ENCODE measurements around the gene PPM1A. TPM values are rescaled to one million over a fixed set of nuclear protein-coding genes. Genes with fewer than 3 reads are reported as not detected.
A peak's percentile ranks its signal among the peaks of the same experiment; 100 is the strongest.

The PPM1A gene
- total and polyA plus RNA-seq, 2 of the 8 experiments (the other 6 are each of a cell fraction or from before 2014, with no cell fraction given), result 14.0 to 51.2 TPM

DNA sequence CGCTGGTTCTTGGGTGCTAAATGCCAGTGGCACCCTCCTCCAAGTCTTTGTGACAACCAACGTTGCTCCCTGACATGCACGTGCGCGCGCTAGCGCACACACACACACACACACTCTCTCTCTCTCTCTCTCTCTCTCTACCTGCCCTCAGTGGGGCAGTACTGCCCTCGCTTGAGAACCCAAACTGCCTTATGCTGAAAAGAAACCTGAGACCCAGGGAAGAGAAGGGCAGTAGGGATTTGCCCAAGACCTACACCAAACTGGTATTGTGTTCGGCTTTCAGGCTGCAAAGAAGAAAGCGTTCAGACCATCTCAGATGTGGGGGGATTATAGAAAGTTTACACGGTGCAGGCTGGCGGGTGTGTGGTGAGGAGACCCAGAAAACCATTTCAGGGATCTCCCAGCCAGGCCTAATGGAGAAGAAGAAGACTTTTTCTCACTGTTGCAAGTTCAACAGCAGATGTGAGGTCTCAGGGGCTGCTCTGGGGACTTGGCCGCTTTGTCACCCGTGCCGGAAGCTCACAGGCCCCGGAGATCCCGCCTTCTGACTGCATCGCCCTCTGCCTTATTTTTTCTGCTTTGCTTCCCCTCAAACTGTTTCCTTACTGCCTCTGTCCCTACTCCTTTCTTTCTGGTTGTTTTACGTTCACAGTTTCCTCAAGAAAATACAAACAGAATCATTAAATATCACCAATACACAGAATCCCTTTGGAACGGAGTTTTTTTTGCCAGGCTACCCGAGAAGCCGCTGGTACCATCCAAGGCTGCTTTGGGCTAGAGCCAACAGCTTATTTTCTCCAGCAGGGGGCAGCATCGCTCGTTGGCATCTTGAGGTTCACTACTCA lies 82.4 kb downstream of the PPM1A start (continued):
- TF ChIP-seq CBX5 (IDR thresholded peaks at IDR 0.05; ENCODE audit: low read depth, low read length) (no peak), BCL11A (IDR thresholded peaks at IDR 0.05; ENCODE audit: low read depth in 2 of 2, low read length in 2 of 2) (no peak), CTBP2 (IDR thresholded peaks at IDR 0.05; ENCODE audit: borderline replicate concordance, insufficient read depth, insufficient read length, low read length) (no peak), SIX5 (IDR thresholded peaks at IDR 0.05; ENCODE audit: low read depth, low read length) (no peak), BACH1 (IDR thresholded peaks at IDR 0.05; ENCODE audit: low read length) (no peak), CHD2 (IDR thresholded peaks at IDR 0.05; ENCODE audit: low read length) (0 out of 2 replicates have a peak, but pooled peaks have one; percentile 39), POU5F1 (IDR thresholded peaks at IDR 0.05; ENCODE audit: low read depth, low read length) (no peak), HDAC2 (IDR thresholded peaks at IDR 0.05; ENCODE audit: borderline replicate concordance in 1 of 2, low read depth in 2 of 2, low read length in 2 of 2) (no peak), CTCF (IDR thresholded peaks at IDR 0.05; ENCODE audit: control extremely low read depth in 1 of 3, insufficient read depth in 1 of 3, low read depth in 1 of 3, low read length in 3 of 3) (peak; percentile 82 to 87 (median 86)), RNF2 (IDR thresholded peaks at IDR 0.05; ENCODE audit: borderline replicate concordance, low read depth, low read length, missing control alignments, poor library complexity, severe bottlenecking) (no peak), SIRT6 (IDR thresholded peaks at IDR 0.05; ENCODE audit: low read length) (no peak), RXRA (IDR thresholded peaks at IDR 0.05; ENCODE audit: insufficient read depth, low read depth, low read length) (no peak), TBP (IDR thresholded peaks at IDR 0.05; ENCODE audit: low read depth, low read length) (no peak), NANOG (IDR thresholded peaks at IDR 0.05; ENCODE audit: insufficient read depth, low read depth, low read length, poor library complexity, severe bottlenecking) (no peak)

All from H1 (cell line).